H9 (cell line): ENCODE data around the gene FSTL4. TPM values are rescaled to one million over a fixed set of nuclear protein-coding genes. Genes with fewer than 3 reads are reported as not detected.

Experiments
- DNase-seq: peaks from one replicate; pipeline ENCODE4 v3.0.0-alpha.2; 2017
- H2AFZ ChIP-seq: one replicate; pipeline ENCODE4 v1.6.1; 2013; ENCODE audit warnings: mild to moderate bottlenecking, low read length, control low read depth, moderate library complexity
- H2AK5ac ChIP-seq: 2 replicates; pipeline ENCODE4 v1.6.1; 2013; ENCODE audit warnings: low read length, control low read depth, mixed read lengths; ENCODE audit not compliant: insufficient read length
- H2BK120ac ChIP-seq: one replicate; pipeline ENCODE4 v1.6.1; 2013; ENCODE audit warnings: low read depth, mild to moderate bottlenecking, low read length, control low read depth, inconsistent platforms; ENCODE audit not compliant: poor library complexity, severe bottlenecking
- H2BK12ac ChIP-seq: 2 replicates; pipeline ENCODE4 v1.6.1; 2013; ENCODE audit warnings: low read length, control low read depth, mixed read lengths, low read depth; ENCODE audit not compliant: insufficient read length
- H2BK15ac ChIP-seq: 2 replicates; pipeline ENCODE4 v1.6.1; 2013; ENCODE audit warnings: low read depth, low read length, control low read depth
- H2BK20ac ChIP-seq: one replicate; pipeline ENCODE4 v1.6.1; 2013; ENCODE audit warnings: low read depth, mild to moderate bottlenecking, low read length, control low read depth, inconsistent platforms; ENCODE audit not compliant: poor library complexity, severe bottlenecking
- H2BK5ac ChIP-seq: 2 replicates; pipeline ENCODE4 v1.6.1; 2013; ENCODE audit warnings: low read length, control low read depth, mixed read lengths; ENCODE audit not compliant: insufficient read length
- H3K14ac ChIP-seq: 2 replicates; pipeline ENCODE4 v1.6.1; 2013; ENCODE audit warnings: low read length, control low read depth; ENCODE audit not compliant: insufficient read depth
- H3K18ac ChIP-seq: 2 replicates; pipeline ENCODE4 v1.6.1; 2013; ENCODE audit warnings: low read depth, mild to moderate bottlenecking, mixed read lengths, low read length, control low read depth; ENCODE audit not compliant: insufficient read length
- H3K23ac ChIP-seq: 2 replicates; pipeline ENCODE4 v1.6.1; 2013; ENCODE audit warnings: low read length, control low read depth, mixed read lengths, low read depth; ENCODE audit not compliant: insufficient read length
- H3K23me2 ChIP-seq: 2 replicates; pipeline ENCODE4 v1.6.1; 2013; ENCODE audit warnings: low read depth, mild to moderate bottlenecking, mixed read lengths, low read length, control low read depth; ENCODE audit not compliant: insufficient read length, poor library complexity, severe bottlenecking
- H3K27ac ChIP-seq: 2 replicates; pipeline ENCODE4 v1.5.1; 2013; ENCODE audit warnings: low read length, control low read depth, mixed read lengths, low read depth; ENCODE audit not compliant: insufficient read length
- H3K27me3 ChIP-seq: 2 replicates; pipeline ENCODE4 v1.6.1; 2013; ENCODE audit warnings: low read length, control low read depth, inconsistent platforms; ENCODE audit not compliant: insufficient read depth
- H3K4ac ChIP-seq: 2 replicates; pipeline ENCODE4 v1.6.1; 2013; ENCODE audit warnings: low read depth, mild to moderate bottlenecking, control low read depth, inconsistent platforms, low read length, moderate library complexity
- H3K4me1 ChIP-seq: 2 replicates; pipeline ENCODE4 v1.6.1; 2013; ENCODE audit warnings: low read length, control low read depth, inconsistent platforms; ENCODE audit not compliant: insufficient read depth
- H3K4me2 ChIP-seq: 2 replicates; pipeline ENCODE4 v1.6.1; 2013; ENCODE audit warnings: low read length, control low read depth, mixed read lengths; ENCODE audit not compliant: insufficient read length, insufficient read depth
- H3K56ac ChIP-seq: 2 replicates; pipeline ENCODE4 v1.6.1; 2013; ENCODE audit warnings: low read depth, mild to moderate bottlenecking, mixed read lengths, low read length, control low read depth; ENCODE audit not compliant: insufficient read length
- H3K79me1 ChIP-seq: 2 replicates; pipeline ENCODE4 v1.6.1; 2013; ENCODE audit warnings: low read depth, mild to moderate bottlenecking, moderate library complexity, low read length, control low read depth, inconsistent platforms; ENCODE audit not compliant: insufficient read depth, poor library complexity, severe bottlenecking
- H3K79me2 ChIP-seq: 2 replicates; pipeline ENCODE4 v1.6.1; 2013; ENCODE audit warnings: low read length, control low read depth, inconsistent platforms; ENCODE audit not compliant: insufficient read depth
- H3K9ac ChIP-seq: 2 replicates; pipeline ENCODE4 v1.6.1; 2013; ENCODE audit warnings: low read length, control low read depth, mixed read lengths; ENCODE audit not compliant: insufficient read length; ENCODE audit errors: extremely low read depth
- H3K9me3 ChIP-seq: one replicate; pipeline ENCODE4 v1.6.1; 2013; ENCODE audit warnings: low read depth, low read length, inconsistent platforms; ENCODE audit not compliant: control insufficient read depth
- H3T11ph ChIP-seq: one replicate; pipeline ENCODE4 v1.6.1; 2013; ENCODE audit warnings: mild to moderate bottlenecking, low read length, control low read depth, inconsistent platforms
- H4K20me1 ChIP-seq: one replicate; pipeline ENCODE4 v1.6.1; 2013; ENCODE audit not compliant: control insufficient read depth, insufficient read length, insufficient read depth
- H4K5ac ChIP-seq: 2 replicates; pipeline ENCODE4 v1.6.1; 2013; ENCODE audit warnings: low read depth, mild to moderate bottlenecking, mixed read lengths, low read length, control low read depth; ENCODE audit not compliant: insufficient read length
- H4K8ac ChIP-seq: replicated peaks from 2 replicates; pipeline ENCODE4 v1.6.1; 2013; ENCODE audit warnings: low read length, control low read depth, mixed read lengths, low read depth; ENCODE audit not compliant: insufficient read length
- H4K91ac ChIP-seq: 2 replicates; pipeline ENCODE4 v1.6.1; 2013; ENCODE audit warnings: low read depth, mild to moderate bottlenecking, moderate library complexity, mixed read lengths, low read length, control low read depth; ENCODE audit not compliant: insufficient read length
- H3K27ac Mint-ChIP-seq, 3 experiments: 2 replicates in 2 of 3; 3 replicates in 1 of 3; pipeline ENCODE4 v1.8.0; 2020 to 2021; ENCODE audit warnings: mixed read lengths in 3 of 3, mild to moderate bottlenecking in 1 of 3, moderate library complexity in 1 of 3
- H3K27me3 Mint-ChIP-seq: 2 replicates; pipeline ENCODE4 v1.8.0; 2021; ENCODE audit warnings: low read depth, mild to moderate bottlenecking, moderate library complexity, mixed read lengths
- H3K36me3 Mint-ChIP-seq, 3 experiments: 2 replicates in 2 of 3; 3 replicates in 1 of 3; pipeline ENCODE4 v1.8.0; 2020 to 2021; ENCODE audit warnings: low read depth in 3 of 3, mixed read lengths in 3 of 3; ENCODE audit not compliant: insufficient read depth in 1 of 3
- H3K4me1 Mint-ChIP-seq, 2 experiments: 2 replicates each; pipeline ENCODE4 v1.8.0; 2020; ENCODE audit warnings: mixed read lengths in 2 of 2
- H3K4me3 Mint-ChIP-seq, 2 experiments: 2 replicates in 1 of 2; 3 replicates in 1 of 2; pipeline ENCODE4 v1.8.0; 2020 to 2021; ENCODE audit warnings: mild to moderate bottlenecking in 2 of 2, mixed read lengths in 2 of 2, moderate library complexity in 1 of 2
- H3K9me3 Mint-ChIP-seq, 2 experiments: 2 replicates in 1 of 2; 3 replicates in 1 of 2; pipeline ENCODE4 v1.8.0; 2020; ENCODE audit warnings: mild to moderate bottlenecking in 2 of 2, mixed read lengths in 2 of 2, moderate library complexity in 1 of 2
- WGBS: extraction: QIAGEN DNeasy Blood & Tissue Kit; methylation state at CpG from one replicate; pipeline ENCODE4 v1.1.7; 2013; ENCODE audit warnings: missing lambda C conversion rate, low lambda C conversion rate, mixed read lengths; ENCODE audit not compliant: insufficient read length; ENCODE audit errors: extremely low coverage; 5-methylcytosine and 5-hydroxymethylcytosine counted together
- total RNA-seq: library from RNA; stranded (reverse); gene quantifications from 2 replicates; pipeline ENCODE4 v1.2.1, GENCODE V29; 2021
- TF ChIP-seq, protein P1 (sequence below): fragments of 200-600 bp; sonication (generic); conservative IDR thresholded peaks from 3 replicates; pipeline ENCODE4 v1.8.0; 2021; ENCODE audit warnings: antibody characterized with exemption, mild to moderate bottlenecking

FSTL4 gene
- total RNA-seq, 1 experiment from 2014 or later, result 5.7 TPM

DNA sequence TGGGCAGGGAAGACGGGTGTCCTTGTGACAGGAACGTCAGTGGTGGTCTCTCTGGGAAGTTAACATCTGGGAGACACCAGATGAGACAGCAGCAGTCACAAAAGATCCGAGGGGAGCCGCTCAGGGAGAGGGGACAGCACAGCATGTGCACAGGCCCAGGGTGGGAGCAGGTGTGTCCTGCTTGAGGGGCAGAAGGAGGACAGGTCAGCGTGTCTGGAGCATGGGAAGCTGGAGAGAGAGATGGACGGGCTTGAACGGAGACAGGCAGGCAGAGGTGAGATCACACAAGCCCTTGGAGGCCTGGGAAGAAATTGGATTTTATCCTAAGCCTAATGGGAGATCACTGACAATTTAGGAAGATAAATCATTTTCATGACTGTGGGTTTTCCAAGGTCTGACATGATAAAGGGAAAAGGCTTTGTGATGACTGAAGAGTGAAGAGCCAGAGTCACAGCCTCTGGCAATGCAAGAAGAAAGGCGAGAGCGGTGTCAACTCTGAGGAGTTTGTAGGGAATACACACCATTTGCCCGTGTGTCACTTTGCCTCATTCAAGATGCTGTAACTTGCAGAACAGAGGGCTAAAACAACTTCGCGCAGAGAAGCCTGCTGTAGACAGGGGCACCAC, 88.3 kb downstream of the FSTL4 start:
- no peak overlapping the region for H2AK5ac ChIP-seq
- H3K9ac ChIP-seq, result no peak overlapping the region
- no peak overlapping the region for H3K18ac ChIP-seq
- Mint-ChIP-seq H3K4me3 (no peak overlapping the region), H3K27ac (peak overlapping the region in 1 of 3 experiments; percentile 24; a peak in 1 of 7 replicates), H3K4me1 (peaks cover 22 to 30% of the 10 kb centered on the region in 2 experiments), H3K9me3 (no peaks in the 10 kb centered on the region), H3K27me3 (peaks cover 3% of the 10 kb centered on the region; the same call in 1 of the 2 replicates), H3K36me3 (no peaks in the 10 kb centered on the region)
- H3K23ac ChIP-seq, result no peak overlapping the region
- H2AFZ ChIP-seq, result no peak overlapping the region
- no peak overlapping the region for H3K4me2 ChIP-seq
- no peak overlapping the region for H3K27ac ChIP-seq
- H2BK15ac ChIP-seq, result no peak overlapping the region
- WGBS, result no CpG with 5 or more reads among the region's 12 CpGs
- H3K14ac ChIP-seq, result no peak overlapping the region
- no peak overlapping the region for H4K5ac ChIP-seq
- H3K4ac ChIP-seq, result no peak overlapping the region
- H2BK120ac ChIP-seq, result no peak overlapping the region
- H2BK20ac ChIP-seq, result no peak overlapping the region
- H3K27me3 ChIP-seq, result no peaks in the 10 kb centered on the region
- no peaks in the 10 kb centered on the region for H3K23me2 ChIP-seq
- H4K8ac ChIP-seq, result no peak overlapping the region
- TF ChIP-seq, protein P1, sequence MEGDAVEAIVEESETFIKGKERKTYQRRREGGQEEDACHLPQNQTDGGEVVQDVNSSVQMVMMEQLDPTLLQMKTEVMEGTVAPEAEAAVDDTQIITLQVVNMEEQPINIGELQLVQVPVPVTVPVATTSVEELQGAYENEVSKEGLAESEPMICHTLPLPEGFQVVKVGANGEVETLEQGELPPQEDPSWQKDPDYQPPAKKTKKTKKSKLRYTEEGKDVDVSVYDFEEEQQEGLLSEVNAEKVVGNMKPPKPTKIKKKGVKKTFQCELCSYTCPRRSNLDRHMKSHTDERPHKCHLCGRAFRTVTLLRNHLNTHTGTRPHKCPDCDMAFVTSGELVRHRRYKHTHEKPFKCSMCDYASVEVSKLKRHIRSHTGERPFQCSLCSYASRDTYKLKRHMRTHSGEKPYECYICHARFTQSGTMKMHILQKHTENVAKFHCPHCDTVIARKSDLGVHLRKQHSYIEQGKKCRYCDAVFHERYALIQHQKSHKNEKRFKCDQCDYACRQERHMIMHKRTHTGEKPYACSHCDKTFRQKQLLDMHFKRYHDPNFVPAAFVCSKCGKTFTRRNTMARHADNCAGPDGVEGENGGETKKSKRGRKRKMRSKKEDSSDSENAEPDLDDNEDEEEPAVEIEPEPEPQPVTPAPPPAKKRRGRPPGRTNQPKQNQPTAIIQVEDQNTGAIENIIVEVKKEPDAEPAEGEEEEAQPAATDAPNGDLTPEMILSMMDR, result no peak
- H3K79me2 ChIP-seq, result no peaks in the 10 kb centered on the region
- H3K56ac ChIP-seq, result no peak overlapping the region
- no peak overlapping the region for H4K91ac ChIP-seq
- H3K9me3 ChIP-seq, result no peaks in the 10 kb centered on the region
- no peaks in the 10 kb centered on the region; the same call in 1 of the 2 replicates for H3K4me1 ChIP-seq
- H2BK12ac ChIP-seq, result no peak overlapping the region
- no peak overlapping the region for H3T11ph ChIP-seq
- H2BK5ac ChIP-seq, result no peak overlapping the region
- H3K79me1 ChIP-seq, result no peaks in the 10 kb centered on the region
- no peaks in the 10 kb centered on the region for H4K20me1 ChIP-seq
- no peak for DNase-seq
